ENCODE data around the gene SORCS1.

Gene SORCS1

DNA sequence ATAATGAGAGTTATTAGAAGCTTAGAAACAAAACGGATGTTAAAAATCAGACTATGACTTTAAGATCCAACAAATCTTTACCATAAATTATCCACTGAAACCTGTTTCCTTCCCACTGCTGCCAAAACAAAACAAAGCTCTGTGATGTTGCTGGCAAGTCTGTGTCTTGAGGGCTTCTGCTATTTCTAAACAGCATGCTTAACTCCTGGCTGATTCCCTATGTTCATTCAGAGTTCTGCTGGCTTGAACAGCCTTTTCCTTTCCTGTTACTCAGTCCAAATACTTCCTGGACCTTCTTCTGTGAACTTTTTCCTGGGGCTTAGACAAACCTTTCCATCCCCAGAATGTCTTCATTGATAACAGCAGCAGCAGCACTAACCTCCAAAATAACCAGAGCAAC is 448.1 kb downstream of the SORCS1 start:
- no peak for DNase-seq

DNA sequence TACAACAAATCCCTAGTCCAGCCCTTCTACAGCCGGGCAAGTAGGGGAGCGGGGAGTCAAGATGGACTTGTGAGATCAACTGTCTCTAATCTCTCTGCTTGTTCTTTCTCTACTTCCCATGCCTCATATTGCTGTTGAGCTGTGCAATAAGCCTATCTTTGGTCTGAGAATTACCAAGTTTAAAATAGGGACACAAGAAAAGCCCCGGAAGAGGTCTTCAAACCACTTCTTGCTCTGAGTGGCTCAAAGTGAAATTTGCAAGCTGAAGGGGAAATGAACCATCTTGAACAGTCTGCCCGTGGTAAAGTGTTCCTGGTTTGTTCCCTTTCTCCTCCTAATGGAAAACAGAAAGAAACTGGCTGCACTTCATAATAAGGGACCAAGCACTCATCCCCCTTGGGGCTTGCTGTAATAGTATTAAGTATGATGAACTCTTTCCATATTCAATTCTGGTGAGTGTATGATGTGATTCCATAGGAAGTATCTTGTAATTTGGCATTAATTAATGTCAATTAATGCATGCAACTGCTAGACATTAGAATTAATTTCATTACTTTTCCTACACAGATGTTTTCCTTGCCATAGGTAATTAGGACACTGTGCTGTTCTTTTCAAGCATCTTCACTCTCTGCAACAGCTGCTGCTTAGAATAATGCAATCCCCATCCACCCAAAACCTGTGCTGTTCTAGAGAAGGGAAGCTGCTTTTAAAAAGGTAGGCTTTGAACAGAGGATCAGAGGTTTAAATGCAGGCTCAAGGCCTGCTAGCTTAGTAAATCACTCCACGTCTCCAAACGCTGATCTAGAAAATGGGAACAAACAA is 449.6 kb downstream of the SORCS1 start:
- DNase-seq, result no peak

DNA sequence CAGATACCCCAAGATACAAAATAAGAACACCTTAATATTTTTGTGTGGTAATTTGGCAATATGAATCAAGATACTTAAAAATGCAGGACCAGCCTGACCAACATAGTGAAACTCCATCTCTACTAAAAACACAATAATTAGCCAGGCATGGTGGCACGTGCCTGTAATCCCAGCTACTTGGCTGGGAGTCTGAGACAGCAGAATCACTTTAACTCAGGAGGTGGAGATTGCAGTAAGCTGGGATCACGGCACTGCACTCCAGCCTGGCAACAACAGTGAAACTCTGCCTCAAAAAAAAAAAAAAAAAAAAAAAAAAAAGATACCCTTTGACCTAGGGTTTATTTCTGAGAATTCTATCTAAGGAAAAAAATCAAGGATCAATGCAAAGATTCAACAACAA is 450.7 kb downstream of the SORCS1 start:
- no peak for DNase-seq

DNA sequence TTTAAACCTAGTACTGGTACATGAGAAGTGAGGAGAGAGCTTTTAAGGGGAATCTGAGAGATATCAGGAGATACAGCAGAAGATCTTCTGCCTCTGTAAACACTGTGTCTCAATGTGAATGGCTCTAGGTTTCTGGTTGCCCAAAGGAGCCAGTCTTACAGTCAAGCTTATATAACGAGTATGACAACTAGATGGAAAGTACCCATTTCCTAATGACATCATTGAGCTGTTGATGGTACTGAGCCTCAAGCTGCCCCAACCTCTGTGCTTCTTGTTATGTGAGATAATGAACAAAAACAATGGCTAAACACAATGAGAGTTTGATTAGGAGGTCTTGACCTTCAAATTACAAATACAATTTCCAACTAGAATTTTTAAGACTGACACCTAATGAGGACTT is 451.5 kb downstream of the SORCS1 start:
- no peak for DNase-seq

DNA sequence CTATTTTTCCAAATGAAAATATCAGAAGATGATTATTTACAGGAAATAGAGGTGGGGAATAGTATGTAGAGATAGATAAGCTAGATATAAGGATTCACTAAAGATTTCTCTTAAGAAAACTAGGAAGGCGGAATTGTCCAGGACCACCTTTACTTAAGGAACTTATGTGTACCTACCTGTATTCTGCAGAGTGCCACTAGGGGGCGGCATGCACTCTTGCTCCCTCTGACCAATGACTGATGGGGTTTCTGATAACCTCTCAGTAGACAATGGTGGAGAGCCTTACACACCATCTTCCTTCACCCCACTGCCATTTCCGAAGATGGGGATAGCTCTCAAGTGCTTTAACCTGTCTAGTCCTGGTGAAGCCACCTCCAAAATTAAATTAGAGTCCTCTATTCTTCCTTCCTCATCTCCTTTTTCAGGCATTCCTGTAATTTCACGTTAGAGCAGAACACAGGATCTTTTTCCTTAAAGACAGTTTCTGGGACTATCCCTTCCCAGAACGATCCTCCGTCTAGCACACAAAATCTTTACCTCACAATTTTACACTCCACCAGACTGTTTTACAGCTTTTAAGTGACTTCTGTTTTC is 453.1 kb downstream of the SORCS1 start:
- DNase-seq, result no peak

DNA sequence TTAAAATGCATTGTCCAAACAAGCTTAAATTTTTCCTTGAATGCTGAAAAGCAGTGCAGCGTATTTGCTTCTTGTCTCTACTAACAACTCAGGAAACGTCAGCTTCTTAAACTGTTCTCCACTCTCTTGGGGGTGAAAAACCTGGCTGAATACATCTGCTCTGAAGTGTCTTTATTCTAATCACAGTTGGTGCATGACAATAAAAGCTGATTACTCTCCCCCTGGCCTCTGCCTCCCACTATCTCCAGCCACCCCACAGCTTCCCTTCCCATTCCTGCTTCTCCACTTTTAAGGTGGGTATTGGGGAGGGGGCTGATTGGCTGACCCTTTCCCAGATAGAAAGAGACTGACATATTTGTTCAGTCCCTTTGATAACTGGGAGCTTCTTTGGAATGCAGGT is 456.0 kb downstream of the SORCS1 start:
- no peak for DNase-seq

DNA sequence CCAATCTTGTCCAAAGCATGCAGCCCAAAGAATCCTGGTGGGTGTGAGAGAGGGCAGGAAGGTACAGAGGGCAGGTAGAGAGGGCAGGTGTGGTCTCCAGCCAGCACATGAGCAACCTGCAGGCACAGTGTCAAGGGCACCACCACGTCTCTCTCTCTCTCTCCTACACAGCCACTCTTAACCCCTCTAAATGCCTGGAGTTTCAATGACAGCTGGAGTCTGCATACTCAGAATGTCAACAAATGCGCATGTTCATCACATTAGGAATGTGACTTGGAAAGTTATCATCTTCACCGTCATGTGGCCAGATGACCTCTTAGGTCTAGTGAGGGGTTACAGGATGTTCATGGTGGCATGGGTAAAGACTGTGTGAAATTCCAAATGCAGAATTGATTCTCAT is 456.8 kb downstream of the SORCS1 start:
- no peak for DNase-seq

DNA sequence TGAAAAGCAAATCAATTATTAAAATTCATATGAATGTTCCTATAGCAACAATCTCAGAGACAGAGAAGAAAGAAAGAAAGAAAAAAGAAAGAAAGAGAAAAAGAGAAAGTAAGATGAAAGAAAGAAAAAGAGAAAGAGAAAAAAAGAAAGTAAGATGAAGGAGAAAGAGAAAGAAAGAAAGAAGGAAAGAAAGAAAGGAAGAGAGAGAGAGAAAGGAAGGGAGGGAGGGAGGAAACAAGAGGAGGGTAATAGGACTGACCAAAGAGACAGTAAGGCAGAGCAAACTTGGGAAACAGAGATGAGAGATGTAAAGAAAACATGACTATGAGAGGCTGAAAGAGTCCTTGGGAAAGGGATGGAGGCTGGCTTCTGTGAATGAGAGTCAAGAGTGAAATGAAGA is 458.4 kb downstream of the SORCS1 start:
- DNase-seq, result no peak

DNA sequence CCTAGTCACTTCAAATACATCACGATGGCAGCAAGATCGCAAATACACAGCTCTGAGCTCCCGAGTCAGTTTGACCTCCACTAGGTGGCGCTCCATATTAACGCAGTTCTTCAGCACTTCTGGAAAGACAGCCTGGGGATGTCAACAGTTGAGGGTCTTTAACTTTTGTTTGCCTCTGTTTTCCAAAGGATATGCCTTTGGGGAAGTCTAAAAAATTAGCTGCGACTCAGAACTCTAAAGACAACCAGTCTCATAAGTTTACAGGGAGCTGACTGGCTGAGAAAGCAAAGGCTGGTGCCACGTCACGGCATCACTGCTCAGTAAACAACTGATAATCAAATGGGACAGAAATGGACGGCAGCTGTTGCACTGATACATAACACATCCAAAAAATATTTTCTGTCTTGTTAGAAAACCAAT is 458.8 kb downstream of the SORCS1 start:
- DNase-seq, result no peak

DNA sequence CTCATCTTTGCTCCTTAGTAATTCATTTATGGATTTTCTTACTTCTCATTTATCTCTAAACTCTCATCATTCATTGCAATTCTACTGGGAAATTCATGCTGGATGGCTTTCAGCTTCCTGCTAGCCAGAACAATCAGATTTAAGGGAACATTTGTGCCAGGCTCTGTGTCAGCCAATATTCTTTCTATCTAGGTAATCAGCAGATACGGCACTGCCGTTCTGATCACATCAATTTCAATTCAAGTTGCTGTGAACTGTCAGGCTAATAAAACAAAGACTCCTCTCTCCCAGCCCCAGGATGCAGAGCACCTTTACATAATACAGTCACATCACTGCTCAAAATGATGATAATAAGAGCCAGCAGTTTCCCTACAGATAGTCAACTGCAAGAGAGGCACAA is 468.3 kb downstream of the SORCS1 start:
- DNase-seq, result no peak

DNA sequence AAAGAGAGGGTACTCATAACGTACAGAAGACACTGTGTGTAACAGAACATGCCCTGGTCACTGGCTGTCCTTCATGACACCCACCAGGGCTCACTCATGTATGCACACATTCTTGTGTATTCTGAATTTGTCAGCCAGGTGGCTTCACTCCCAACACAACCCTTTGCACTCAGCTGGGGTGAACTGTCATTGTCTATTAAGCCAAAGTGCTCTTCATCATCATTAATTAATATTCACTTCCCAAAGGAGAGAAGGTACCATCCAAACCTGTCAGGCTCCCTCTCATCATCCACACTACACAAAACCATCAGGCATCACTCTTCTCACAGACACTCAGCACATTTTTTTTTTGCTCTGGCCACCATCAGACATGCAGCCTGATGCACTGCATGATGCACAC is 469.8 kb downstream of the SORCS1 start:
- no peak for DNase-seq

DNA sequence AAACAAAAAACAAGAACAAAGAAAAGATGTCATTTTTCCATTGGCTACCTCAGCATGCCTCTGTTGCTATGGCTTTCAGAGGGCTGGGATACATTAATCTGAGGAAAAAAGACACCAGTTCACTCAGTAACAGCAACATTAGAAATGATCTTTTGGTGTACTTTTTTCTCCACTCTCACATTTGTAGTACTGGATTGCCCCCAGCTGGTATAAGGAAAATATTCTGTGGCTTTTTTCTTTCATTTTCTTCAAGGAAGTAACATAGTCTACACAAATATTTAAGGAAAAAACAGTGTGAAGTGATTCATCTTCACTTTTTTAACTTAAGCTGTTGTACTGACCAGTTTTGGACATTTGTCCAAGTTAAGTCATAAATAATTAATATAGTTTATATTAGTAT is 482.3 kb downstream of the SORCS1 start:
- DNase-seq, result no peak

DNA sequence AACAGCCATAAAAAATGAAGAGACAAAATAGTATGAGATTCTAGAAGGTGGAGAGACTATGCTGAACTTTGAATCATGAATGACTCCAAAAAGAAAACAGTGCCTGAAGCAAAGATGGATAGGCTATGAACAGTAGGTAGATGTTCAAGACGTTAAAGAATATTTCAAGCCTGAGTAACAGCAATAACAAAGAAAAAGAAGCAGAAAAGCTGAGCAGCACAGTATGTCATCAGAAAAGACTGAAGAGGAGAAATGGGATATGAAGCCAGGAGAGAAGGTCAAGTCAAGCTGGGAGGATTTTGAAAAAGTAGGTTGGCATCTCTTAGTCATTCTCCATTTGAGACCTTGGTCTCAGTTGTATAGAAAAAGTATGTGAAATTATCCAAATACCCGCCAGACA is 484.4 kb downstream of the SORCS1 start:
- no peak for DNase-seq

DNA sequence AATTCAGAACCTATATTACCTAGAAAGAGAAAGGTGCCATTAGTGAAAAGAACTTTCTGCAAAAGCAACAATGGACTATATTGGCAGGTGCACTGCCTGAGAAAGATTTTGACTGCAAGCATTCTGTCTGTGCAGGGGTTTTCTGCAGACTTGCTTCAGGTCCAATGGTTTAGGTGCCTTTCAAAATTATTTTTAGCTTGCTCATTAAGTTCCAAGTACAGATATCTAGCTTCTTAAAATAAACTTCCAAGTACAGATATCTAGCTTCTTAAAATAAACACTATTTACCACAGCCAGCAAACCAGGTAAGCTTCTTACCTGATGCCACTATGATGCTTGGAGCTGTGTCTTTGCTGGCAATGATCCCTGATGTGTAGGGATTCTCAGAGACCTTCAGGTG is 485.2 kb downstream of the SORCS1 start:
- no peak for DNase-seq

DNA sequence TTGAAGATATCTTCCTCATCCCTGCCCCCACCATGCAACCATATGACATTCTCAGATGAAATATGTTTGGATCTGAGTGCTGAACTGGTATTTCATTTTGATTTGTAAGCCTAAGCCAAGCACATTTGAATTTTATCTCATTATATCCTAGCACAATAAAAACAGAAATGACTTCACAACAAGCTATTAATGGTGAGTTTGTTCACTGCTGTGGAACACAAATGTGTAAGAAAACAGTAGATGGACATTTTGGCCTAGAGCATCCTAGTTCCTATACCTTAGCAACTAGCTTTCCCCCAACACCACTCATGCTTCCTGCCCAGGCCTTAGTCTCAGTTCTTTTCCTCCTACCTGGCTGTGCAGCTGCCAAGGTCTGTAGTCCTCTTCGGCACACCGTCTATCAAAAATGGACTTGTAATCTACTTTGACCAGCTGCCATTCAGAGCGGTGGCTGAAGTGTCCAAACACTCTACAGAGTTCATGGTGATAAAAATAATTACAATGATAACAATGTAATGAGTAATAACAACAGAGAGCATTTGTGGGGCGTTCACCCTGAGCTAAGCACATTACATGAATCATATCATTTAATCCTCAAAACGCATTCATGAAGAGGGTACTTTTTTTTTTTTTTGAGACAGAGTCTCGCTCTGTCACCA is 491.9 kb downstream of the SORCS1 start:
- DNase-seq, result no peak

DNA sequence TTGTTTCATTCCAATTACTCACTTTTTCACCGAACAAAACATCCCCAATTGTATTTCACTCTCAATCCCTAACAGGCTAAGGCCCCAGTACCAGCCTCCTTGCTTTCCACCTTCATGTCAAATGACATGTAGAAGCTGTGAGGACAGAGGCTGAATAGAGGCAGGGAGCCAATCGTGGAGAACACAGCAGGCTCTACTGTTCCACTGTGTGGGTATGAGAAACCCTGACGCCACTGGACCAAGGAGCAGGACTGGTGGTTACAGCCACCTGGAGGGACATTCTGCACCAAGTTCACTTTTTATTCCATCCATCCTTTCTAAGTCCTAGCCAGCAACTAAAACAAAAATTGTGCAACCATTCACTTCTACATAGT is 502.8 kb downstream of the SORCS1 start:
- no peak for DNase-seq

DNA sequence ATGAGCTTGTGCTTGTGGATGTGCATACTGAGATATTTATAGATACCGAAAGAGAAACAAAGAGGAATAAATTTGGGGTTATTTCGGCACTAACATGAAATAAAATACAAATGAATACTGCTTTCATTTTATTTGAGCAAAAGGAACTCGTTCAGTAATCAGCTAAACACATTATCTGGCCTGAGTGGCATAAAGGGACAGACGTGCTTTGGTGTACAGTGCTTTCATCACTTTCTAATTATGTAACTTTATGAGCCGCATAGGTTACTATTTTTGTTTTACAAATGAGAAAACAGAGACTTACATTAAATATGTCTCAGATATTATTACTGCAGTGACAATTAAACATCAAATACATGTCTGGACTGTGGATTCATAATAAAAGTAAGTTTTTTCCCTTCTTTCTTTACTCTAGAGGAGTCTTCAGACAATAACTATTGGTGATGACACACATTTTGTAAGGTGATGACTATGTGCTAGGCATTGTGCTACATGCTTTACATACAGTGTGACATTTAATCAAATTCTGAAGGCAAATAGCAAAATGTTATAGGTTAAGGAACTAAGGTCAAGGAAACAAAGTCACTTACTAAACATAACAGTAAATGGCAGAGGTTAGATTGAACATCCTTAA is 503.3 kb downstream of the SORCS1 start:
- no peak for DNase-seq

DNA sequence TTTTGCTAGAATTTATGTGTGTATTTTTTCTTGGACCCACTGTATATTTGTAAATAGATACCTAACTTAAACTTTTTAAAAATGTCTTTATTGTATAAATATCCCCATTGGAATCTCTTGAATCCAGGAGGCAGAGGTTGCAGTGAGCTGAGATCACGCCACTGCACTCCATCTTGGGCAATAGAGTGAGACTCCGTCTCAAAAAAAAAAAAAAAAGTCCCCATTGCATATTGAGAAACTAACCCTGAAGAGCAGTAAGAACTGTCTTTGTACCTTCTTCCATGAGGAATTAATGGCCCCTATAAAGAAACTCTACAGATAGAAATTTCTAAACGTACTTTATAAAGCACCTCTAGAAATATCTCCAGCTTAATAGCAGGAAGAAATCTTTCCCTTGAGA is 504.0 kb downstream of the SORCS1 start:
- DNase-seq, result no peak

DNA sequence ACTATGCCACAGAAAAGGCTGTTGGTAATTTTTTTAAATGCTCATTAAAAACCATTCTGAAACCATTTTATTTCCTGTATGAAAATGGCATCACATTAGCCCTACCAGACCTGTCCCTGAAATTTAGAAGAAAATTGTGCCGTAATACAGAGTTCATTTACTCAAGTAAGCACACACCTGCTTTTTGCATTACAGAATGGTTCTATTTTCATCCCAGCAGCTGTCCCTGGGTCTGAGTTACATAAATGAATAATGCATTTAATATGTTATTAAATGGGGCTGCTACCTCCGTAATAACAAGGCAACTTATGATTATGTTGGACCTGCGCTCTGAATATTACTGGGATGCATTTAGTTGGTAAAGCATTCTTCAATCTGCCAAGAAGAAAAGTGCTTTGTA is 508.9 kb downstream of the SORCS1 start:
- DNase-seq, result no peak

DNA sequence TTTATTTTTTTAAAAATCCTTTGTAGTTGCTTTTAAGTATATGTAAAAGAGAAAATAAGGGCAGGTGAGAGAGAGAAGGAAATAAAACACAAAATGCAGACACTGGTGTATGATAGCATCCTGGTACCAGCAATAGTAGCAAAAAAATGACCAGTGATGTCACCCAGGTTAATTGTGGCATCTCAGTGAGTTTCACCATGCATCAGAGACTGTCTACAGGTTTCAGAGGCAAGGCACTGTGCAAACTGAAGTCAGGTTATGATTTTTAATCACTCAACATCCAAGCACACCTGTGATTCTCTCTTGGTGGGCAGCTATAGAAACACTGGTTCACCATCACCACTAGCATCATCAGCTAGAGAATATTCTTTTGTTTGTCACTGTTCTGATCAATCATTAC is 509.3 kb downstream of the SORCS1 start:
- no peak for DNase-seq

DNA sequence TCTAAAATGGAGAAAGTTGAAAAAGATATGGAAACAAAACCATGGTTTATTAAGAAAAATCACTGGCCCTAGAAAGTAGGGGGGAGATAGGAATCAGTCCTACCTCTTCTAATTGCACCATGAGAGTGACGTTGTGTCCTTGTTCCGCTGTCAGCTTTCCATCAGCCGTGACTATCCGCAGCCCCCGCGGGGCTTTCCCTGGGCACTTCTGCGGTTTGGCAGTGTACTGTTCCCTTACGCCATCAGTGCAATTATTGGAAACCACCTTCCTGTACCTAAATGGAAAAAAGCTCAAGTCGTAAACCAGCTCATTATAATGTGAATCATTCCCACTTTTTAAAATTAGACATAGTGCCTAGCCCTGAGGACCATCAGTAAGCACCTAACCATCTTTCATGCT is 512.2 kb downstream of the SORCS1 start:
- no peak for DNase-seq

DNA sequence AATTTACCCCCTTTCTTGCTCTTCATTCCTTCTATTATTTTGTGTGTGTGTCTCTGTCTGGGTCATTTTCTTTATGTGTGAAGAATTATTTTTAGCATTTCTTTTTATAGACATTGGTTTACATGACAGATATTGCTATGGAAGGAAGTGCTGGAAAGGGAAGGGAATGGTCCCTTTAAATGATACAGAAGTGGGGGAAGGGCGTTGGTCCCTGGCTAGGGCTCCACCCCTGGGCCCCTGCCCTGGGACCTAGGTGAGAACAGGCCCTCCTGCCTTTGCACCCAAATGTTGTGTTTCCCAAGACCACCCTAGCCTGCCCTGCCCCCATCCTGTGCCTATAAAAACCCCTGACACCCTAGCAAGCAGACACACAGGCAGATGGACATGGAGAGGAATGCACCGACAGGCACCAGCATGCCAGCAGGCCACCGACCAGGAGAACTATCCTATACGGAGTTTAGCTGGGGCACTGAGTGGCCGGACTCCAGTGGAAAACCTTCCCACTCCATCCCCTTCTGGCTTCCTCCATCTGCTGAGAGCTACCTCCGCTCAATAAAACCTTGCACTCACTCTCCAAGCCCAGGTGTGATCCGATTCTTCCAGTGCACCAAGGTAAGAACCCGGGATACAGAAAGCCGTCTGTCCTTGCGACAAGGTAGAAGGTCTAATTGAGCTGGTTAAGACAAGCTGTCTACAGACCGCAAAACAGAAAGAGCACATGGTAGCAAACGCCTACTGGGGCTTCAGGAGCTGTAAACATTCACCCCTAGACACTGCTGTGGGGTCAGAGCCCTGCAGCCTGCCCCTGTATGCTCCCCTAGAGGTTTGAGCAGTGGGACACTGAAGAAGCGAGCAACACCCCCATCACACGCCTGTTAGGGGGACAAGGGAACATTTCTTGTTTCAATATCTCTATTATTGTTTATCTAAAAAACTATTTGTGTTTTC is 515.7 kb downstream of the SORCS1 start:
- DNase-seq, result no peak

DNA sequence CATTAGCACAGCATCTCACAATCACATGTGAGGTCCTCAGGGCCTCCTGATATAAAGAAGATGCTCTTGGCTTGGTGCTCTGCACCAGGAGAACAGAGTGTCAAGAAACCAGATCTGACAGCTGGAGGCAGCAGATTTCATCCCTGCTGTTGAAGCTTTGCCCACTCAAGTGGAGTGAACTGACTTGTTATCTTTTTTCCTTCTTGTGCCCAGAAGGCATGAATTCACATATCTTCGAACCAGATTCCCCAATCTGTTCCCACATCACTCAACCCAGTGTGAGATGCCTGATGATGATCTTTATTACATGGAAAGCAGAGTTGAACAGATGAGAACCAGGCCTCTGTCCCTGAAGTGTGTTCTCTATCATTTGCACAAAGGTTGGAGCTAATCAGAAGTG is 521.0 kb downstream of the SORCS1 start:
- no peak for DNase-seq

All from activated naive CD4-positive, alpha-beta T cell (primary cell).